Pancreas (tissue), 10 donors: ENCODE data around the gene ERMAP. TPM values are rescaled to one million over a fixed set of nuclear protein-coding genes. Genes with fewer than 3 reads are reported as not detected.
A peak's percentile ranks its signal among the peaks of the same experiment; 100 is the strongest.

Experiments used
- ATAC-seq, 4 donors: fragments of 200-7000 bp; cut with Tn5 transposase; one replicate each; pipeline versions ENCODE4 v1.8.0 to v1.9.1; 2020; ENCODE audit warnings: mild to moderate bottlenecking in 4 of 4, moderate library complexity in 4 of 4
- DNase-seq, 6 donors: peaks; one replicate each; pipeline ENCODE4 v3.0.0-alpha.2; 2020
- FAIRE-seq: peaks from 2 replicates; lab custom pipeline; 2012; peaks lifted over from hg19 to GRCh38; lab: Jason Lieb, UNC
- H3K27ac ChIP-seq, 4 donors: fragments of 200-600 bp; sonication (generic); 1 replicate in 3 of 4; 2 replicates in 1 of 4; pipeline versions ENCODE4 v1.5.0 to v1.8.0; 2020
- H3K27me3 ChIP-seq, 4 donors: fragments of 200-600 bp; one replicate each; pipeline ENCODE4 v1.8.0; 2021
- H3K36me3 ChIP-seq, 3 donors: fragments of 200-600 bp; sonication (generic) in 1 of 3; one replicate each; pipeline versions ENCODE4 v1.5.0 to v1.8.0; 2020 to 2021
- H3K4me1 ChIP-seq, 3 donors: fragments of 200-600 bp; one replicate each; pipeline ENCODE4 v1.8.0; 2021
- H3K4me3 ChIP-seq, 4 donors: fragments of 200-600 bp; sonication (generic) in 2 of 4; one replicate each; pipeline versions ENCODE4 v1.5.0 to v1.8.0; 2020 to 2021
- H3K9me3 ChIP-seq, 4 donors: fragments of 200-600 bp; one replicate each; pipeline ENCODE4 v1.8.0; 2021
- WGBS, 2 donors: extraction: QIAGEN DNeasy Blood & Tissue Kit; methylation state at CpG; one replicate each; pipeline ENCODE4 v1.1.7; 2013; 5-methylcytosine and 5-hydroxymethylcytosine counted together
- intact Hi-C, 3 donors: fragments of 100-400 bp; cut with DNase I; formaldehyde crosslinking; loops; one replicate each; pipeline versions ENCODE4 v1.11.1 to v1.14.2; 2022
- polyA plus RNA-seq, 2 donors: library from polyadenylated mRNA; stranded (reverse); fragments of 200-250 nt; gene quantifications; one replicate each; pipeline ENCODE4 v1.2.3, GENCODE V29; 2013
- total RNA-seq, 6 donors: library from RNA; stranded (reverse); fragmentation: NEBNext Ultra II Directional in 4 of 6; extraction: Animal tissue kit (Norgen Biotek cat#: 25700) in 4 of 6; gene quantifications; one replicate each; pipeline versions ENCODE4 v1.2.1 to v1.2.4, GENCODE V29; 2021 to 2023
- TF ChIP-seq, protein P1 (sequence below), 4 donors: fragments of 200-600 bp; sonication (generic) in 3 of 4; IDR thresholded peaks; one replicate each; pipeline versions ENCODE4 v1.5.0 to v1.8.0; 2021; ENCODE audit warnings: antibody characterized with exemption in 4 of 4
- donor health status: healthy with polysubstance abuse.
- donor health status: DM: no; HTN: no; CAD: no; lungs with moderate emphysema.
- donor health status: DM: no; HTN: no; CAD: no.
- donor health status: control.
- donor health status: control.
- donor health status: Bipolar disorder and iron deficiency.
- donor health status: DM: yes; HTN: yes; CAD: no.
- donor health status: DM: no; HTN: no; CAD: no.
- donor health status: DM: no; HTN: no; CAD: no.
- donor health status: DM: yes; HTN: yes; CAD: no.

ERMAP gene
- total and polyA plus RNA-seq, 8 donors: 4.8 to 11.2 (median 8.5) TPM

- ATAC-seq: peak in 1 of 4 donors; percentile 29
- Histone ChIP-seq H3K9me3 (no peaks in the 10 kb centered on the region), H3K4me3 (no peak overlapping the region), H3K36me3 (no peaks in the 10 kb centered on the region), H3K27me3 (no peaks in the 10 kb centered on the region), H3K27ac (no peak overlapping the region), H3K4me1 (peaks cover 0 to 11% (median 8%) of the 10 kb centered on the region in 3 donors)
- TF ChIP-seq, protein P1, sequence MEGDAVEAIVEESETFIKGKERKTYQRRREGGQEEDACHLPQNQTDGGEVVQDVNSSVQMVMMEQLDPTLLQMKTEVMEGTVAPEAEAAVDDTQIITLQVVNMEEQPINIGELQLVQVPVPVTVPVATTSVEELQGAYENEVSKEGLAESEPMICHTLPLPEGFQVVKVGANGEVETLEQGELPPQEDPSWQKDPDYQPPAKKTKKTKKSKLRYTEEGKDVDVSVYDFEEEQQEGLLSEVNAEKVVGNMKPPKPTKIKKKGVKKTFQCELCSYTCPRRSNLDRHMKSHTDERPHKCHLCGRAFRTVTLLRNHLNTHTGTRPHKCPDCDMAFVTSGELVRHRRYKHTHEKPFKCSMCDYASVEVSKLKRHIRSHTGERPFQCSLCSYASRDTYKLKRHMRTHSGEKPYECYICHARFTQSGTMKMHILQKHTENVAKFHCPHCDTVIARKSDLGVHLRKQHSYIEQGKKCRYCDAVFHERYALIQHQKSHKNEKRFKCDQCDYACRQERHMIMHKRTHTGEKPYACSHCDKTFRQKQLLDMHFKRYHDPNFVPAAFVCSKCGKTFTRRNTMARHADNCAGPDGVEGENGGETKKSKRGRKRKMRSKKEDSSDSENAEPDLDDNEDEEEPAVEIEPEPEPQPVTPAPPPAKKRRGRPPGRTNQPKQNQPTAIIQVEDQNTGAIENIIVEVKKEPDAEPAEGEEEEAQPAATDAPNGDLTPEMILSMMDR (IDR thresholded peaks at IDR 0.05): no peak
- no peak for FAIRE-seq
- 53 to 55% methylated on average over 2 of the region's 2 CpGs for WGBS, 2 donors
- no peak for DNase-seq
- intact Hi-C loops: no loop called here
Measured at GRCh38 chr1:42822800-42823392, 6.0 kb downstream of the ERMAP start.

DNA sequence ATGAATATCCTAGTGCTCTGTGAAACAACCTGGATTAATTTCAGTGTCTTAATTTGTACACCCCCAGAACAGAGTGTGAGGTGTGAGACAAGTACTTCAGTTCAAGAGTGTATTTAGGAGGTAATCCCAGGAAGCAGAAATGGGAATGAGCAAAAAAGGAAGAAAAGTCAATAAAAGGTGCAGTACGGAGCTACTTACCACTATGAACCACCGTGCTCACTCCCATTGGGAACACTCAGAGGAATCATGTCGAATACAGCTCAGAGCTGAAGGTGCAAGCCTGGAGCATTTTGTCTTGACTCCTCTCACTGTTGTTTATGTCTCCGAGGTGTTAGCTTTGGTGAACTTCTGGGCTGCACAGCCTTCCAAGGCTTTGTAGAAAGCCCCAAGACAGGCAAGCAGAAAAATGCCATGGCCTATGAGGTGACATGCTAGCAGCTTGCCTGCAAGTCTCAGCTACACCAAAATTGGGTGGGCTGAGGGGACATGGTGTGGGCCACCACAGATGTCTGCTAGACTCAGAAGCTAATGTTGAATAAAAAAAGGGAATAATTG lies 7.6 kb downstream of the ERMAP start:
- H3K9me3 ChIP-seq: no peaks in the 10 kb centered on the region
- TF ChIP-seq, protein P1 (IDR thresholded peaks at IDR 0.05): no peak
- H3K36me3 ChIP-seq: no peaks in the 10 kb centered on the region
- no peak overlapping the region for H3K4me3 ChIP-seq
- H3K27ac ChIP-seq: no peak overlapping the region
- H3K4me1 ChIP-seq: peaks cover 0 to 8% (median 0%) of the 10 kb centered on the region in 3 donors
- 97% methylated on average over 4 of the region's 4 CpGs for WGBS, 2 donors
- no peaks in the 10 kb centered on the region for H3K27me3 ChIP-seq
- ATAC-seq (no peak), FAIRE-seq (no peak), DNase-seq (no peak)
- intact Hi-C loops: no loop called here

- Histone ChIP-seq H3K36me3 (no peaks in the 10 kb centered on the region), H3K4me1 (peaks cover 0 to 8% (median 0%) of the 10 kb centered on the region in 3 donors), H3K27me3 (no peaks in the 10 kb centered on the region), H3K4me3 (no peak overlapping the region), H3K9me3 (no peaks in the 10 kb centered on the region), H3K27ac (no peak overlapping the region)
- no peak for ATAC-seq
- 80 to 88% methylated on average over 10 of the region's 10 CpGs for WGBS, 2 donors
- FAIRE-seq: no peak
- TF ChIP-seq, protein P1 (IDR thresholded peaks at IDR 0.05): no peak
- intact Hi-C loops: no loop called here
- DNase-seq: no peak
Measured at GRCh38 chr1:42825036-42825851, 8.3 kb downstream of the ERMAP start.

DNA sequence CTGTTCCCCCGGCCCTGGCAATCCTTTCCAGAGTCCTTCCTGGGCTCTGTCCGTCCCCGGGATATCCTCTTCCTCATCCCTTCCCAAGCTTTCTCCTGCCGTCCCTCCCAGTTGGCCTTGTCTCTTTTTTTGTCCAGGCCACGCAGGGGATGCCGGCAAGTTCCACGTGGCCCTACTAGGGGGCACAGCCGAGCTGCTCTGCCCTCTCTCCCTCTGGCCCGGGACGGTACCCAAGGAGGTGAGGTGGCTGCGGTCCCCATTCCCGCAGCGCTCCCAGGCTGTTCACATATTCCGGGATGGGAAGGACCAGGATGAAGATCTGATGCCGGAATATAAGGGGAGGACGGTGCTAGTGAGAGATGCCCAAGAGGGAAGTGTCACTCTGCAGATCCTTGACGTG lies 13.7 kb downstream of the ERMAP start:
- no peaks in the 10 kb centered on the region for H3K9me3 ChIP-seq

More for the DNA sequence above, 13.7 kb downstream of the ERMAP start:
- no peak overlapping the region for H3K27ac ChIP-seq
- H3K36me3 ChIP-seq: no peaks in the 10 kb centered on the region
- DNase-seq (no peak), ATAC-seq (no peak), FAIRE-seq (no peak)
- 89 to 92% methylated on average over 17 of the region's 17 CpGs for WGBS, 2 donors
- intact Hi-C loops: no loop called here
- H3K27me3 ChIP-seq: no peaks in the 10 kb centered on the region
- H3K4me1 ChIP-seq: no peaks in the 10 kb centered on the region
- H3K4me3 ChIP-seq: no peak overlapping the region
- TF ChIP-seq, protein P1 (IDR thresholded peaks at IDR 0.05): no peak
